HepG2 (cell line): Measurements from ENCODE around the gene RASA3. TPM values are rescaled to one million over a fixed set of nuclear protein-coding genes. Genes with fewer than 3 reads are reported as not detected.

Source experiments
- ATAC-seq: fragments of 200-7000 bp; cut with Tn5 transposase; 3 replicates; pipeline ENCODE4 v1.9.1; 2020; ENCODE audit warnings: mild to moderate bottlenecking, moderate library complexity
- BruUV-seq: library from RNA; stranded (reverse); fragments of 400-500 nt; replicated peaks from 2 replicates; lab custom pipeline; 2021; lab: Mats Ljungman, UMichigan
- CTCF ChIA-PET: fragments of 300-600 bp; formaldehyde crosslinking; extraction: SDS; loops from one replicate; lab custom pipeline; 2021; ENCODE audit warnings: low total read pairs, inconsistent platforms, low intra/inter-chr PET ratio; lab: Yijun Ruan, JAX
- POLR2A ChIA-PET: fragments of 350-600 bp; sonication (Branson Sonifier 250); formaldehyde crosslinking; loops from one replicate; lab custom pipeline; 2020; ENCODE audit warnings: antibody characterized with exemption, inconsistent platforms; lab: Yijun Ruan, JAX
- DNase-seq: peaks from one replicate; pipeline ENCODE4 v3.0.0-alpha.2; 2015; ENCODE audit warnings: low spot score
- FAIRE-seq: peaks from 3 replicates; lab custom pipeline; 2011; peaks lifted over from hg19 to GRCh38; lab: Jason Lieb, UNC
- H2AFZ ChIP-seq: one replicate; pipeline ENCODE4 v1.6.1; 2011; ENCODE audit warnings: low read length, inconsistent platforms
- H3K27ac ChIP-seq: fragments of 300-600 bp; 3 replicates; pipeline ENCODE4 v1.8.0; 2011; ENCODE audit warnings: mixed run types, mild to moderate bottlenecking, mixed read lengths, low read length, inconsistent platforms; ENCODE audit not compliant: insufficient read depth; ENCODE audit errors: extremely low read length
- H3K27me3 ChIP-seq, 2 experiments: fragments of 200-600 bp in 1 of 2; 2 replicates in 1 of 2; 3 replicates in 1 of 2; pipeline versions ENCODE4 v1.6.0 to v1.8.0; 2011; ENCODE audit warnings: low read length in 2 of 2, mild to moderate bottlenecking in 2 of 2, moderate library complexity in 2 of 2, inconsistent platforms in 1 of 2; ENCODE audit not compliant: insufficient read depth in 2 of 2, control insufficient read depth in 1 of 2
- H3K36me3 ChIP-seq, 2 experiments: fragments of 200-600 bp in 1 of 2; replicated peaks in 1 of 2; 2 replicates in 1 of 2; 3 replicates in 1 of 2; pipeline versions ENCODE4 v1.5.1 to v1.8.0; 2011; ENCODE audit warnings: low read length in 2 of 2, inconsistent platforms in 1 of 2; ENCODE audit not compliant: insufficient read depth in 2 of 2, control insufficient read depth in 1 of 2
- H3K4me1 ChIP-seq: 2 replicates; pipeline ENCODE4 v1.5.1; 2012; ENCODE audit warnings: low read length, inconsistent platforms; ENCODE audit not compliant: insufficient read depth
- H3K4me2 ChIP-seq: 2 replicates; pipeline ENCODE4 v1.6.0; 2011; ENCODE audit warnings: low read depth, low read length, inconsistent platforms
- H3K4me3 ChIP-seq, 3 experiments: fragments of 200-600 bp in 1 of 3; sonication (generic), shearing (Covaris generic) in 1 of 3; replicated peaks in 1 of 3; 2 replicates each; pipeline ENCODE4 v1.5.1; 2011 to 2016; ENCODE audit warnings: low read length in 3 of 3, inconsistent platforms in 2 of 3, low read depth in 2 of 3, mild to moderate bottlenecking in 2 of 3, control low read depth in 1 of 3, mixed read lengths in 1 of 3; ENCODE audit not compliant: insufficient read depth in 1 of 3
- H3K79me2 ChIP-seq: one replicate; pipeline ENCODE4 v1.6.1; 2011; ENCODE audit warnings: low read length, inconsistent platforms; ENCODE audit not compliant: insufficient read depth
- H3K9ac ChIP-seq: 2 replicates; pipeline ENCODE4 v1.6.0; 2011; ENCODE audit warnings: mild to moderate bottlenecking, low read depth, low read length, inconsistent platforms; ENCODE audit not compliant: insufficient read depth
- H3K9me3 ChIP-seq: 2 replicates; pipeline ENCODE4 v1.5.1; 2012; ENCODE audit warnings: mild to moderate bottlenecking, low read length
- H4K20me1 ChIP-seq: 2 replicates; pipeline ENCODE4 v1.6.0; 2011; ENCODE audit warnings: inconsistent platforms, mild to moderate bottlenecking, low read length, moderate library complexity; ENCODE audit not compliant: insufficient read depth
- GABPB1 ChIP-seq: IDR thresholded peaks from 2 replicates; pipeline ENCODE4 v1.6.1; 2016; ENCODE audit warnings: mild to moderate bottlenecking, missing genetic modification reagents, moderate library complexity, missing compliant biosample characterization
- NCOR1 ChIP-seq: fragments of 200-600 bp; sonication (generic); IDR thresholded peaks from 2 replicates; pipeline ENCODE4 v1.7.0; 2017; ENCODE audit warnings: antibody characterized with exemption, low read length, borderline replicate concordance
- PCBP1 ChIP-seq: fragments of 200-400 bp; formaldehyde crosslinking; IDR thresholded peaks from 2 replicates; pipeline ENCODE4 v1.6.1; 2017; ENCODE audit warnings: mild to moderate bottlenecking, low read depth, low read length, borderline replicate concordance
- PHB2 ChIP-seq: fragments of 450-650 bp; IDR thresholded peaks from 2 replicates; pipeline ENCODE4 v1.6.1; 2018; ENCODE audit not compliant: partially characterized antibody
- RARG ChIP-seq: sonication (generic); formaldehyde crosslinking; IDR thresholded peaks from 2 replicates; pipeline ENCODE4 v1.4.0; 2020; ENCODE audit warnings: low read depth, mild to moderate bottlenecking, missing genetic modification reagents
- SOX13 ChIP-seq, 3 experiments: fragments of 450-650 bp in 1 of 3; sonication (generic) in 1 of 3; formaldehyde crosslinking in 1 of 3; IDR thresholded peaks in 2 of 3; conservative IDR thresholded peaks in 1 of 3; 2 replicates each; pipeline versions ENCODE4 v1.5.0 to v1.6.1; 2016 to 2020; ENCODE audit warnings: antibody characterized with exemption in 1 of 3, mild to moderate bottlenecking in 1 of 3, missing compliant biosample characterization in 1 of 3, missing genetic modification reagents in 1 of 3, moderate library complexity in 1 of 3
- ZNF160 ChIP-seq: sonication (generic); formaldehyde crosslinking; IDR thresholded peaks from 2 replicates; pipeline ENCODE4 v1.8.0; 2022; ENCODE audit warnings: mild to moderate bottlenecking, inconsistent platforms, missing genetic modification reagents
- ZNF20 ChIP-seq: sonication (generic); formaldehyde crosslinking; IDR thresholded peaks from 2 replicates; pipeline ENCODE4 v1.4.0; 2020; ENCODE audit warnings: mild to moderate bottlenecking, moderate library complexity, missing genetic modification reagents
- WGBS: methylation state at CpG from one replicate; pipeline ENCODE4 v1.1.6; 2017; ENCODE audit warnings: low lambda C conversion rate; 5-methylcytosine and 5-hydroxymethylcytosine counted together
- in situ Hi-C: cut with HindIII; loops from 2 replicates; pipeline ENCODE4 v1.10.0; 2017; ENCODE audit warnings: low pct_unique_long_range_greater_than_20kb; ENCODE audit not compliant: extremely low pct_ligation_motif_present
- intact Hi-C: fragments of 100-400 bp; cut with micrococcal nuclease; formaldehyde crosslinking; loops from one replicate; pipeline ENCODE4 v1.10.0; 2022; ENCODE audit not compliant: unreplicated experiment
- polyA plus RNA-seq, 8 experiments: library from polyadenylated mRNA; depleted of rRNA in 3 of 8; stranded (reverse) in 7 of 8; unstranded in 1 of 8; fragments of >200 nt; fragmentation: Illumina TruSeq in 4 of 8; extraction: Trizol in 4 of 8; gene quantifications; 2 replicates each; pipeline versions ENCODE4 v1.2.1 to v1.2.3, GENCODE V29; 2011 to 2016; ENCODE audit warnings: low read depth in 4 of 8, missing spikeins in 1 of 8, mixed read lengths in 1 of 8; ENCODE audit not compliant: insufficient read depth in 1 of 8
- total RNA-seq, 5 experiments: library from RNA; depleted of rRNA; stranded (reverse); fragments of >200 nt; fragmentation: Illumina TruSeq; extraction: Trizol; gene quantifications; 2 replicates each; pipeline ENCODE4 v1.2.3, GENCODE V29; 2016; ENCODE audit warnings: low read depth in 1 of 5
- TF ChIP-seq, protein P1 (sequence below), 2 experiments: sonication (generic) in 1 of 2; formaldehyde crosslinking in 1 of 2; IDR thresholded peaks; 2 replicates each; pipeline versions ENCODE4 v1.5.1 to v1.6.1; 2011 to 2020; ENCODE audit warnings: borderline replicate concordance in 1 of 2, low read depth in 1 of 2, low read length in 1 of 2, mild to moderate bottlenecking in 1 of 2, missing genetic modification reagents in 1 of 2, moderate library complexity in 1 of 2
- TF ChIP-seq, protein P2 (sequence below): IDR thresholded peaks from 2 replicates; pipeline ENCODE4 v1.6.1; 2012; ENCODE audit warnings: low read depth, low read length, improper control_type of control experiment

RASA3 gene
- total and polyA plus RNA-seq, 2 of the 13 experiments (the other 11 are each of a cell fraction or from before 2014, with no cell fraction given) = 0.05 TPM; not detected in 1

DNA sequence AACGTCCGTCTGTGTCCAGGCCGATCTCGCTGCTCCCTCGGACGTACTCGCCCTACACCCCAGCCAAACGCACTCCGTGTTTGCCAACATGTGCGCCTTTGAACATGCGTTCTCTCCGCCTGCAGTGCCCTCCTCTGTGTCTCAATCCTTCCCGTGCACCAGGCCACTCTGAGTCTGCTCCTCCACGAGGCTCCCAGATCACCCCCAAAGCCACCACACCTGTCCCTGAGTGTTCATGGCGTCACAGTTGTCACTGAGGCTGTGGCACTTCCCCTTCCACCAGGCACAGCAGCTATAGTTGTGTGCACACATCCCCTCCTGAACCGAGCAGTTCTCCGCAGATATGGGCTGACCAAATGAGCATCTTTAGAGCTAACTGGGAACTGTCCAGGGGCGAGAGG, 35.6 kb downstream of the RASA3 start:
- intact Hi-C loops = loop anchor here (2.0 kb wide), 1 partner anchor 14 kb away; no protein-coding TSS in a partner anchor
- no peak overlapping the region for H3K4me3 ChIP-seq
- no peaks in the 10 kb centered on the region for H3K79me2 ChIP-seq
- no peak overlapping the region for H2AFZ ChIP-seq
- ATAC-seq = no peak
- no peaks in the 10 kb centered on the region for H3K9me3 ChIP-seq
- H4K20me1 ChIP-seq = no peaks in the 10 kb centered on the region
- 31% methylated on average over 14 of the region's 18 CpGs for WGBS
- no peak overlapping the region for H3K9ac ChIP-seq
- ChIA-PET POLR2A (no interaction called here), CTCF (no interaction called here)
- no TSS peak for BruUV-seq
- no peak for DNase-seq
- TF ChIP-seq, protein P1, sequence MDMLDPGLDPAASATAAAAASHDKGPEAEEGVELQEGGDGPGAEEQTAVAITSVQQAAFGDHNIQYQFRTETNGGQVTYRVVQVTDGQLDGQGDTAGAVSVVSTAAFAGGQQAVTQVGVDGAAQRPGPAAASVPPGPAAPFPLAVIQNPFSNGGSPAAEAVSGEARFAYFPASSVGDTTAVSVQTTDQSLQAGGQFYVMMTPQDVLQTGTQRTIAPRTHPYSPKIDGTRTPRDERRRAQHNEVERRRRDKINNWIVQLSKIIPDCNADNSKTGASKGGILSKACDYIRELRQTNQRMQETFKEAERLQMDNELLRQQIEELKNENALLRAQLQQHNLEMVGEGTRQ (IDR thresholded peaks at IDR 0.05; ENCODE audit: low read depth, low read length) = no peak
- TF ChIP-seq, protein P1 (CRISPR knock-in tag; IDR thresholded peaks at IDR 0.05; ENCODE audit: borderline replicate concordance) = no peak
- no peak for TF ChIP-seq PHB2
- TF ChIP-seq GABPB1 (CRISPR knock-in tag) = no peak
- TF ChIP-seq RARG (CRISPR knock-in tag) = no peak
- no peak for TF ChIP-seq ZNF160 (CRISPR knock-in tag)
- TF ChIP-seq ZNF20 (CRISPR knock-in tag) = no peak
- TF ChIP-seq, protein P2, sequence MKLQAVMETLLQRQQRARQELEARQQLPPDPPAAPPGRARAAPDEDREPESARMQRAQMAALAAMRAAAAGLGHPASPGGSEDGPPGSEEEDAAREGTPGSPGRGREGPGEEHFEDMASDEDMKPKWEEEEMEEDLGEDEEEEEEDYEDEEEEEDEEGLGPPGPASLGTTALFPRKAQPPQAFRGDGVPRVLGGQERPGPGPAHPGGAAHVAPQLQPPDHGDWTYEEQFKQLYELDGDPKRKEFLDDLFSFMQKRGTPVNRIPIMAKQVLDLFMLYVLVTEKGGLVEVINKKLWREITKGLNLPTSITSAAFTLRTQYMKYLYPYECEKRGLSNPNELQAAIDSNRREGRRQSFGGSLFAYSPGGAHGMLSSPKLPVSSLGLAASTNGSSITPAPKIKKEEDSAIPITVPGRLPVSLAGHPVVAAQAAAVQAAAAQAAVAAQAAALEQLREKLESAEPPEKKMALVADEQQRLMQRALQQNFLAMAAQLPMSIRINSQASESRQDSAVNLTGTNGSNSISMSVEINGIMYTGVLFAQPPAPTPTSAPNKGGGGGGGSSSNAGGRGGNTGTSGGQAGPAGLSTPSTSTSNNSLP = no peak
- no peak for TF ChIP-seq PCBP1
- TF ChIP-seq NCOR1 = no peak
- TF ChIP-seq SOX13 (IDR thresholded peaks at IDR 0.05) = no peak
- TF ChIP-seq SOX13 (CRISPR knock-in tag; conservative IDR thresholded peaks at IDR 0.05 in 1 of 2, IDR thresholded peaks at IDR 0.05 in 1 of 2) = no peak
- no peaks in the 10 kb centered on the region for H3K4me1 ChIP-seq
- peaks cover 4 to 32% of the 10 kb centered on the region in 2 experiments; a peak in 4 of 5 replicates for H3K27me3 ChIP-seq
- H3K36me3 ChIP-seq = no peaks in the 10 kb centered on the region
- FAIRE-seq = no peak
- no peak overlapping the region for H3K4me2 ChIP-seq
- no peak overlapping the region for H3K27ac ChIP-seq
- in situ Hi-C loops = no loop called here
